Measurements from ENCODE around the gene PLEKHG3. TPM values are rescaled to one million over a fixed set of nuclear protein-coding genes. Genes with fewer than 3 reads are reported as not detected.
A peak's percentile ranks its signal among the peaks of the same experiment; 100 is the strongest.

The PLEKHG3 gene
- total and polyA plus RNA-seq, 2 experiments from 2014 or later: 23.0 to 83.1 TPM

DNA sequence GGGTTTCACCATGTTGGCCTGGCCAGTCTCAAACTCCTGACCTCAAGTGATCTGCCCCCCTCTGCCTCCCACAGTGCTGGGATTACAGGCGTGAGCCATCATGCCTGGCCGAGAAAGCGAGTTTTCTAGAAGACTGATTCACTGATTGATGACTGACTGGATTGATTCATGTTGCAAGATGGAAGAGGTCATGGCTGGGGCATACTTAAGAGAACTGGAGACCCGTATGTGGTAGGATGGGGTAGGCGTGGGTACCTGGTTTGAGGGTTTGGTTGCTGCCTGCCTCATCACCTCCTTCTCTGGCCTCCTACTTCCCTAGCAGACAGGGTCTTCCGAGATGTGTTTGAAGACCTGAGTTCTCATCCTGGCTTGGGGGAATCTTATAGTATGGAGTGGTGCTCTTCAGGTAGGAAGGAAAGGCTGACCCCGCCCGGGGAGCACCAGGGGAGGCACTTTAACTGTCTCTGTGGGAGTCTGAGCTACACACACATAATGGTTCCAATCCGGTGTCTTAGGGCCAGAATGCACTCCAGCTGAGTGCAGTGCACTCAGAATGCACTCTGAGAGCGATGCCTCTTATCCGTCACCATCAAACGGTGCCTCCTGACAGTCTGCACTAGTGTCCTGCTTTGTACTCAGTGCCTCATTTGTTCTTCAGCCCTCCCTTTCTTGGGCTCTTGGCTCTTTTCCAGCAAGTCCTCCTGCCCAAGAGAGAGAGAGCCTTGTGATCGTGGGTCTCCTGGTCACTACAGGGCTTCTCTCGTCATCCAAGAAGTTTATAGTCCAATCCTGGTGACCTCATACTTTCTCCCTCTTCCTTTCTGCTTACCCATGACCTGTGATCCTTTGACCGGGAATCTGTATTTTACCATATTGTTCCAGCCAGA, 19.7 kb downstream of the PLEKHG3 start (continued):
- TF ChIP-seq, protein P1, sequence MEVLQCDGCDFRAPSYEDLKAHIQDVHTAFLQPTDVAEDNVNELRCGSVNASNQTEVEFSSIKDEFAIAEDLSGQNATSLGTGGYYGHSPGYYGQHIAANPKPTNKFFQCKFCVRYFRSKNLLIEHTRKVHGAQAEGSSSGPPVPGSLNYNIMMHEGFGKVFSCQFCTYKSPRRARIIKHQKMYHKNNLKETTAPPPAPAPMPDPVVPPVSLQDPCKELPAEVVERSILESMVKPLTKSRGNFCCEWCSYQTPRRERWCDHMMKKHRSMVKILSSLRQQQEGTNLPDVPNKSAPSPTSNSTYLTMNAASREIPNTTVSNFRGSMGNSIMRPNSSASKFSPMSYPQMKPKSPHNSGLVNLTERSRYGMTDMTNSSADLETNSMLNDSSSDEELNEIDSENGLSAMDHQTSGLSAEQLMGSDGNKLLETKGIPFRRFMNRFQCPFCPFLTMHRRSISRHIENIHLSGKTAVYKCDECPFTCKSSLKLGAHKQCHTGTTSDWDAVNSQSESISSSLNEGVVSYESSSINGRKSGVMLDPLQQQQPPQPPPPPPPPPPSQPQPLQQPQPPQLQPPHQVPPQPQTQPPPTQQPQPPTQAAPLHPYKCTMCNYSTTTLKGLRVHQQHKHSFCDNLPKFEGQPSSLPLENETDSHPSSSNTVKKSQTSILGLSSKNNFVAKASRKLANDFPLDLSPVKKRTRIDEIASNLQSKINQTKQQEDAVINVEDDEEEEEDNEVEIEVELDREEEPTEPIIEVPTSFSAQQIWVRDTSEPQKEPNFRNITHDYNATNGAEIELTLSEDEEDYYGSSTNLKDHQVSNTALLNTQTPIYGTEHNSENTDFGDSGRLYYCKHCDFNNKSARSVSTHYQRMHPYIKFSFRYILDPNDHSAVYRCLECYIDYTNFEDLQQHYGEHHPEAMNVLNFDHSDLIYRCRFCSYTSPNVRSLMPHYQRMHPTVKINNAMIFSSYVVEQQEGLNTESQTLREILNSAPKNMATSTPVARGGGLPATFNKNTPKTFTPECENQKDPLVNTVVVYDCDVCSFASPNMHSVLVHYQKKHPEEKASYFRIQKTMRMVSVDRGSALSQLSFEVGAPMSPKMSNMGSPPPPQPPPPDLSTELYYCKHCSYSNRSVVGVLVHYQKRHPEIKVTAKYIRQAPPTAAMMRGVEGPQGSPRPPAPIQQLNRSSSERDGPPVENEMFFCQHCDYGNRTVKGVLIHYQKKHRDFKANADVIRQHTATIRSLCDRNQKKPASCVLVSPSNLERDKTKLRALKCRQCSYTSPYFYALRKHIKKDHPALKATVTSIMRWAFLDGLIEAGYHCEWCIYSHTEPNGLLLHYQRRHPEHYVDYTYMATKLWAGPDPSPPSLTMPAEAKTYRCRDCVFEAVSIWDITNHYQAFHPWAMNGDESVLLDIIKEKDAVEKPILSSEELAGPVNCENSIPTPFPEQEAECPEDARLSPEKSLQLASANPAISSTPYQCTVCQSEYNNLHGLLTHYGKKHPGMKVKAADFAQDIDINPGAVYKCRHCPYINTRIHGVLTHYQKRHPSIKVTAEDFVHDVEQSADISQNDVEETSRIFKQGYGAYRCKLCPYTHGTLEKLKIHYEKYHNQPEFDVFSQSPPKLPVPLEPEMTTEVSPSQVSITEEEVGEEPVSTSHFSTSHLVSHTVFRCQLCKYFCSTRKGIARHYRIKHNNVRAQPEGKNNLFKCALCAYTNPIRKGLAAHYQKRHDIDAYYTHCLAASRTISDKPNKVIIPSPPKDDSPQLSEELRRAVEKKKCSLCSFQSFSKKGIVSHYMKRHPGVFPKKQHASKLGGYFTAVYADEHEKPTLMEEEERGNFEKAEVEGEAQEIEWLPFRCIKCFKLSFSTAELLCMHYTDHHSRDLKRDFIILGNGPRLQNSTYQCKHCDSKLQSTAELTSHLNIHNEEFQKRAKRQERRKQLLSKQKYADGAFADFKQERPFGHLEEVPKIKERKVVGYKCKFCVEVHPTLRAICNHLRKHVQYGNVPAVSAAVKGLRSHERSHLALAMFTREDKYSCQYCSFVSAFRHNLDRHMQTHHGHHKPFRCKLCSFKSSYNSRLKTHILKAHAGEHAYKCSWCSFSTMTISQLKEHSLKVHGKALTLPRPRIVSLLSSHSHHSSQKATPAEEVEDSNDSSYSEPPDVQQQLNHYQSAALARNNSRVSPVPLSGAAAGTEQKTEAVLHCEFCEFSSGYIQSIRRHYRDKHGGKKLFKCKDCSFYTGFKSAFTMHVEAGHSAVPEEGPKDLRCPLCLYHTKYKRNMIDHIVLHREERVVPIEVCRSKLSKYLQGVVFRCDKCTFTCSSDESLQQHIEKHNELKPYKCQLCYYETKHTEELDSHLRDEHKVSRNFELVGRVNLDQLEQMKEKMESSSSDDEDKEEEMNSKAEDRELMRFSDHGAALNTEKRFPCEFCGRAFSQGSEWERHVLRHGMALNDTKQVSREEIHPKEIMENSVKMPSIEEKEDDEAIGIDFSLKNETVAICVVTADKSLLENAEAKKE (CRISPR knock-in tag; IDR thresholded peaks at IDR 0.05): no peak
- TF ChIP-seq JUNB (IDR thresholded peaks at IDR 0.05; ENCODE audit: unreplicated experiment) (no peak), EZH2phosphoT487 (IDR thresholded peaks at IDR 0.05; ENCODE audit: unreplicated experiment) (no peak), NANOG (IDR thresholded peaks at IDR 0.05; ENCODE audit: borderline replicate concordance) (no peak), POLR2AphosphoS5 (IDR thresholded peaks at IDR 0.05; ENCODE audit: low read depth) (no peak), CREB1 (CRISPR knock-in tag; IDR thresholded peaks at IDR 0.05; ENCODE audit: low read depth) (no peak)

DNA sequence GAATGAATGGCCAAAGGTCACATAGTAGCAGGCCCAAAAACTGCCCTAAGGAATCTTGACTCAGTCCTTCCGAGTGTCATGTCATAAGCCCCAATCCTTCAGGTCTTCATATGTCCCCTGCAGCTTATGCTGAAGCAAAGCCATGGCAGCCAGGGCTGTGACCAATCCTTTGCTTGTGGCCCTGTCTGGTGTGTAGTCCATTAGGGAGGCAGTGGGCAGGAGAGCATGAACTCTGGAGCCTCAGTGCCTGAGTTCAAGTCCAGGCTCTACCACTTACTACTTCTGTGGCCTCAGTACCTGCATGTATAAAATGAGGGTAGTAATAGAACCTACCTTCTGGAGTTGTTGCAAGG, 20.3 kb downstream of the PLEKHG3 start:
- Histone ChIP-seq H3K79me2 (replicated peaks; ENCODE audit: insufficient read depth) (peaks cover 77% of the 10 kb centered on the region), H3K9me2 (ENCODE audit: insufficient read depth) (no peaks in the 10 kb centered on the region), H2AFZ (no peak overlapping the region), H3F3A (replicated peaks; ENCODE audit: low read depth) (no peaks in the 10 kb centered on the region), H3K36me3 (ENCODE audit: insufficient read depth) (no peaks in the 10 kb centered on the region; the same call in 1 of the 2 replicates), H3K4me3 (no peak overlapping the region), H3K27ac (ENCODE audit: low read depth) (no peak overlapping the region), H3K27me3 (ENCODE audit: insufficient read depth) (no peaks in the 10 kb centered on the region), H3K4me1 (ENCODE audit: insufficient read depth) (peaks cover 61% of the 10 kb centered on the region), H4K20me1 (replicated peaks; ENCODE audit: insufficient read depth) (peaks cover 42% of the 10 kb centered on the region), H3K4me2 (peak overlapping the region; percentile 64)
- Mint-ChIP-seq H3K36me3 (ENCODE audit: low read depth) (peaks cover 36% of the 10 kb centered on the region), H3K27ac (no peak overlapping the region), H3K27me3 (ENCODE audit: insufficient read depth, low read depth, poor library complexity) (peaks cover 18% of the 10 kb centered on the region), H3K9me3 (no peaks in the 10 kb centered on the region), H3K4me1 (peaks cover 81% of the 10 kb centered on the region), H3K4me3 (no peak overlapping the region; the same call in 2 of the 3 replicates)
- ATAC-seq (no peak), DNase-seq (ENCODE audit: low spot score) (no peak)
- TF ChIP-seq POLR2AphosphoS5 (IDR thresholded peaks at IDR 0.05; ENCODE audit: low read depth): no peak
- TF ChIP-seq, protein P2, sequence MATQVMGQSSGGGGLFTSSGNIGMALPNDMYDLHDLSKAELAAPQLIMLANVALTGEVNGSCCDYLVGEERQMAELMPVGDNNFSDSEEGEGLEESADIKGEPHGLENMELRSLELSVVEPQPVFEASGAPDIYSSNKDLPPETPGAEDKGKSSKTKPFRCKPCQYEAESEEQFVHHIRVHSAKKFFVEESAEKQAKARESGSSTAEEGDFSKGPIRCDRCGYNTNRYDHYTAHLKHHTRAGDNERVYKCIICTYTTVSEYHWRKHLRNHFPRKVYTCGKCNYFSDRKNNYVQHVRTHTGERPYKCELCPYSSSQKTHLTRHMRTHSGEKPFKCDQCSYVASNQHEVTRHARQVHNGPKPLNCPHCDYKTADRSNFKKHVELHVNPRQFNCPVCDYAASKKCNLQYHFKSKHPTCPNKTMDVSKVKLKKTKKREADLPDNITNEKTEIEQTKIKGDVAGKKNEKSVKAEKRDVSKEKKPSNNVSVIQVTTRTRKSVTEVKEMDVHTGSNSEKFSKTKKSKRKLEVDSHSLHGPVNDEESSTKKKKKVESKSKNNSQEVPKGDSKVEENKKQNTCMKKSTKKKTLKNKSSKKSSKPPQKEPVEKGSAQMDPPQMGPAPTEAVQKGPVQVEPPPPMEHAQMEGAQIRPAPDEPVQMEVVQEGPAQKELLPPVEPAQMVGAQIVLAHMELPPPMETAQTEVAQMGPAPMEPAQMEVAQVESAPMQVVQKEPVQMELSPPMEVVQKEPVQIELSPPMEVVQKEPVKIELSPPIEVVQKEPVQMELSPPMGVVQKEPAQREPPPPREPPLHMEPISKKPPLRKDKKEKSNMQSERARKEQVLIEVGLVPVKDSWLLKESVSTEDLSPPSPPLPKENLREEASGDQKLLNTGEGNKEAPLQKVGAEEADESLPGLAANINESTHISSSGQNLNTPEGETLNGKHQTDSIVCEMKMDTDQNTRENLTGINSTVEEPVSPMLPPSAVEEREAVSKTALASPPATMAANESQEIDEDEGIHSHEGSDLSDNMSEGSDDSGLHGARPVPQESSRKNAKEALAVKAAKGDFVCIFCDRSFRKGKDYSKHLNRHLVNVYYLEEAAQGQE (IDR thresholded peaks at IDR 0.05; ENCODE audit: unreplicated experiment): no peak
